Activated CD4-positive, CD25-positive, alpha-beta regulatory T cell treated with anti-CD3 and anti-CD28 coated beads, Interleukin-2, amount 50 U/mL, for 24 hours (primary cell): ENCODE measurements around the gene MAP2K1.

ENCODE experiments used
- ATAC-seq, 2 donors: fragments of 150-1000 bp; cut with Tn5 transposase; one replicate each; pipeline ENCODE4 v1.10.0; 2021; ENCODE audit warnings: mild to moderate bottlenecking in 1 of 2, moderate library complexity in 1 of 2

Gene MAP2K1

DNA sequence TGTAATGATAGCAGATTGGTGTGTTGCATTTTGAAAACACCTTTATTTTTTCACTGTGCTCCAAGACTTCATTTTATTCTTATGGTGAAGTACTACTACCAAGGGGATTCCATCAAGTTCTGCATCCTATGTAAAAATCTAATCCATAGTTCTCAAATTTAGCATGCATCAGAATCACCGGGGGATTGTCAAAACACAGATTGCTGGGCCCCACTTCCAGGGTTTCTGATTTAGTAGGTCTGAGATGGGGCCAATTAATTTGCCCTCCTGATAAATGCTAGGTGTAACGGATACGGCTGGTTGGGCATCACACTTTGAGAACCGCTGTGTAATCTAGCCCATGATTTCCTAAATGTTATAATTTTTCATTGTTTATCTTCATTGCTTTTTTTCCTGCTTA, 119.1 kb downstream of the MAP2K1 start:
- no peak for ATAC-seq

DNA sequence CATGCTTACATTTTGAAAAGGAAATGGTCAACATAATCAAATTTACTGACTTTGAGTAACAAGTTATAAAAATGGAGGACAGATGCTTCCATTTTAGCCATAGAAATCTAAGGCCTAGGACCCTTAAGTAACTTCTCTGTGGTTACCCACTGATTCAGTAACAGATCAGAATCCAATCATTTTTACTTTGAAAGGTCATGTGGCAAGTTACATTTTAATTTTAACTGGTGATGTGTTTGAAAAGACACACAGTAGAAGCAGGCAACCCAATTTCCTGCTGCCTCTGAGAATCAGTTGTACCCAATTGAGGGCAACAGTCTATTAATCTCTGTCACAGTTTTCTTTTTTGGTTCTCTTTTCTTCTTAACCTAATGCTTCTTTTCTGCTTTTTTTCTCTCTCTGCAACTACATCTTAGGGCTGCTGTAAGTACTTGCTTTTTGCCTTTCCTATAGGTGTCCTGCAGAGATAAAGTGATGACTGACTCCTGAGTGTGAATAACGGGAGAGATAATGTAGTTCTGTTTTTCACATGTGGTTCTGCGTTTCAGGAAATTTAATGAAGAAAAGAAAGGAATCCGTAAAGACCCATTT, 121.7 kb downstream of the MAP2K1 start:
- no peak for ATAC-seq

DNA sequence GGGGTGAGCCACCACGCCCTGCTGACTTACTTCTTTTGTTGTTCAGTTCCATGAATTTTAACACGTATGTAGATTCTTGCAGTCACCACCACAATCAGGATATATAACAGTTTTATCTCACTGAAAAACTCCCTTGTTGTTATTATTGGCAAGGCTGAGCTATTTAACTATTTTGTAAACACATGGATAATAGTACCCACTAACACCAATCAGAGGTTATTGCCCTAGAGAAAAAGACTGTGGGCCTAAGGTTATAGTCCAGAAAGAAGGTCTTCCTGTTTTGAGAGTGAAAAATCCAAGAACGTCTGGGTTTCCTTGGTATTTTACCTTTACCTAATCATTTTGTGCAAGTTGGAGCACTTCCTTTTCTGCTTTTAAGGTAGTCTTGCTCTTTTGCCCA, 127.9 kb downstream of the MAP2K1 start:
- no peak for ATAC-seq

DNA sequence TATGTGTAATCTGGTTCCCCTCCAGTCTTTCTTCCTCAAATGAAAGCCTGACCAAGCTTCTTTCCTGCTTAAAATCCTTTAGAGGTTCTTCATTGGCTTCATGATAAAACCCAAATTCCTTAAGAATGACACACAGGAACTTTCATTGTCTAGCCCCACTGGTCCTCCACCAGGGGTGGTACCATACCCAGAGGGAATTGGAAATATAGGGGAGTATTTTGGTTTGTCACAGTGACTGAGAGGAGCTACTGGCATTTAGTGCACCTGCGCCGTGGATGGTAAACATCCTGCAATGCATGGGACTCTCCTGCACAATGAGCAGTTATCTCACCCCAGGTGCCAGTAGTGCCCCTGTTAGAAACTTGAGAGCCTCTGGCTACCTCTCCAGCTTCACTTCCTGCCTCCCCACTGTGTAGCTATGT, 129.2 kb downstream of the MAP2K1 start:
- ATAC-seq, result no peak

DNA sequence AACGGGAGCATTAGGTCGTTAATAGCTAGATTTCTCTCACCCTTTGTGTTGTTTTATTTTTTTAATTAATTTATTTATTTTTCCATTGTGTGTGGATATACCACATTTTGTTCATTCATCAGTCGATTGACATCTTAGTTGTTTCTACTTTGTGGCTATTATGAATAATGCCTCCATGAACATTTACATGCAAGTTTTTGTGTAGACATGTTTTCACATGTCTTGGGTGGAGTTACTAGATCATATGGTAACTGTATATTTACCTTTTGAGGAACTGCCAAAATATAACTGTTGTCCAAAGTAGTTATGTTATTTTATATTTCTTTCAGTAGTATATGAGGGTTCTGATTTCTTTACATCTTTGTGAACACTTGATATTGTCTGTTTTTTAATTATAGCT, 137.2 kb downstream of the MAP2K1 start:
- no peak for ATAC-seq

DNA sequence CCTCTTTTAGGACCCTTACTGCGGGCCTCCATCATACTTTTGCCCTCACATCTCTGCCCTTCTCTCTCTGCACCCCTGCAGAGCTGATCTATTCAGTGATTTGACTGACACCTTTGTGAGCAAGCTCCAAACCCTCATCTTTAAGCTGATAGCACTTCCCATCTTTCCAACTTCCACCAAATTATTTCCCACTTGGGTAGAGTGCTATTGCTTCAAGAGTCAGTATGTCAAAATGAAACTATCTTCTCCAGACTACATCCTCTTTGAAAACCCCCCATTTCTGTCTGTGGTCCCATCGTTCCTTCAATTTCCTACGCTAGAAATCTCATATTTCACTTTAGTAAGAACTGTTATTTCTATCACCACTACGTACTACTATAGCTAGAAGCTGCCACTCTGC, 138.1 kb downstream of the MAP2K1 start:
- no peak for ATAC-seq

DNA sequence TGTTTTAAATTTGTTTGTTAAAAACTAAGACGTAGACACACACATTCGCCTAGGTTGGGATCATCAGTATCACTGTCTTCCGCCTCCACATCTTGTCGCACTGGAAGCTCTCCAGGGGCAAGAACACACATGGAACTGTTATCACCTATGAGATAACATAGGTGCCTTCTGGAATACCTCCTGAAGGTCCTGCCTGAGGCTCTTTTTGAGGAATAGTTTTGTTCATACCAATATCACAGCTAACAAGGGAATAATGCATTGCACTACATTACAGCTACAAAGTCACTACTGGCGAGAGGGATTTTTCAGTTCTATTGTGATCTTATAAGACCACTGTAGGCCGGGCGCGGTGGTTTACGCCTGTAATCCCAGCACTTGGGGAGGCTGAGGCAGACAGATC, 148.3 kb downstream of the MAP2K1 start:
- ATAC-seq, result no peak
